Prostate gland (tissue), 2 donors: ENCODE data around the gene FSIP1. TPM values are rescaled to one million over a fixed set of nuclear protein-coding genes. Genes with fewer than 3 reads are reported as not detected.

Source experiments
- DNase-seq: peaks from one replicate; pipeline ENCODE4 v3.0.0-alpha.2; 2019; ENCODE audit warnings: low spot score
- H3K27ac ChIP-seq, 2 donors: fragments of 200-600 bp; sonication (generic); 2 replicates each; pipeline ENCODE4 v1.5.1; 2017 to 2019
- H3K27me3 ChIP-seq: fragments of 200-600 bp; sonication (generic); replicated peaks from 2 replicates; pipeline ENCODE4 v1.5.1; 2019; ENCODE audit not compliant: insufficient read depth
- H3K36me3 ChIP-seq, 2 donors: fragments of 200-600 bp; sonication (generic); 1 replicate in 1 of 2; 2 replicates in 1 of 2; pipeline versions ENCODE4 v1.5.1 to v1.8.1; 2017 to 2019
- H3K4me1 ChIP-seq: fragments of 200-600 bp; sonication (generic); replicated peaks from 2 replicates; pipeline ENCODE4 v1.5.1; 2019
- H3K4me3 ChIP-seq, 2 donors: fragments of 200-600 bp; sonication (generic); 2 replicates each; pipeline ENCODE4 v1.5.1; 2017 to 2019
- H3K9me3 ChIP-seq: fragments of 200-600 bp; sonication (generic); 2 replicates; pipeline ENCODE4 v1.5.1; 2017
- CTCF ChIP-seq, 4 experiments: fragments of 200-600 bp in 2 of 4; fragments of 450-650 bp in 2 of 4; sonication (generic) in 2 of 4; IDR thresholded peaks; 1 replicate in 3 of 4; 2 replicates in 1 of 4; pipeline ENCODE4 v1.5.1; 2016 to 2019; ENCODE audit warnings: antibody characterized with exemption in 4 of 4, mild to moderate bottlenecking in 2 of 4, moderate library complexity in 2 of 4
- POLR2A ChIP-seq: fragments of 450-650 bp; IDR thresholded peaks from one replicate; pipeline ENCODE4 v1.6.1; 2016; ENCODE audit warnings: antibody characterized with exemption, mild to moderate bottlenecking
- POLR2AphosphoS5 ChIP-seq: sonication (generic); formaldehyde crosslinking; IDR thresholded peaks from one replicate; pipeline ENCODE4 v1.6.1; 2017; ENCODE audit warnings: antibody characterized with exemption
- WGBS: methylation state at CpG from one replicate; pipeline ENCODE4 v1.1.5; 2018; 5-methylcytosine and 5-hydroxymethylcytosine counted together
- intact Hi-C: fragments of 100-400 bp; cut with DNase I; formaldehyde crosslinking; loops from one replicate; pipeline ENCODE4 v1.14.2; 2022
- total RNA-seq, 2 donors: library from RNA; depleted of rRNA; stranded (reverse); fragments of >200 nt; gene quantifications; one replicate each; pipeline ENCODE4 v1.1.0, GENCODE V29; 2016

Gene FSIP1
- total RNA-seq, 2 donors from 2014 or later, result 1.6 to 2.3 TPM

- Histone ChIP-seq H3K27ac (peak overlapping the region; percentile 50 to 81), H3K36me3 (no peaks in the 10 kb centered on the region), H3K4me3 (no peak overlapping the region), H3K27me3 (no peaks in the 10 kb centered on the region), H3K4me1 (peaks cover 7% of the 10 kb centered on the region), H3K9me3 (no peaks in the 10 kb centered on the region)
- WGBS, result 38% methylated on average over 3 of the region's 3 CpGs
- peak; percentile 24 for DNase-seq
- peak; percentile 73 for TF ChIP-seq POLR2AphosphoS5
- no peak for TF ChIP-seq CTCF (IDR thresholded peaks at IDR 0.05)
- intact Hi-C loops, result no loop called here
Observed at GRCh38 chr15:39629906-39630305, 152.7 kb downstream of the FSIP1 start.

DNA sequence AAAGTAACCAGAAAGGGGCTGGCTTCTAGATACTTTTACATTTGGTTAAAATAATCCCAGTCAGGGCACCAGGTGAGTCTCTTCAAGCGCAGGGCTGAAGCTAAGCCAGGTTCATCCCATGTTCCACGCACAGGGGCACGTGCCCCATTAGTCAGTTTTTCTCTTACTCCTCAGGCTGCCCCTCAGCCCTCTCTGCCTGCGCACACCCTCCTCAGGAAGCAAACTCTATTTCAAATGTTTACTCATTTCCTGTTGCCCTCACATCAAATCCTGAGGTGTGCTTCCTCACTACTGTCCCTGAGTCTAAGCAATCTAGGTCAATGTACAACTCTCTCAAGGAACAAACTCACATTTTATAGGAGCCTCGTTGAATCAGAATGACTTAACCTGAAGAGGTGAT lies 153.3 kb downstream of the FSIP1 start:
- Histone ChIP-seq H3K27ac (peak overlapping the region; percentile 50 to 81), H3K4me3 (no peak overlapping the region), H3K36me3 (no peaks in the 10 kb centered on the region), H3K4me1 (peaks cover 7% of the 10 kb centered on the region), H3K27me3 (no peaks in the 10 kb centered on the region), H3K9me3 (no peaks in the 10 kb centered on the region)
- TF ChIP-seq POLR2AphosphoS5 (no peak), POLR2A (no peak), CTCF (IDR thresholded peaks at IDR 0.05) (no peak)
- 66% methylated on average over 5 of the region's 5 CpGs for WGBS
- intact Hi-C loops, result no loop called here
- DNase-seq, result no peak

- no peak overlapping the region for H3K4me3 ChIP-seq
- peaks cover 7% of the 10 kb centered on the region for H3K4me1 ChIP-seq
- H3K9me3 ChIP-seq, result no peaks in the 10 kb centered on the region
- H3K27me3 ChIP-seq, result no peaks in the 10 kb centered on the region
- WGBS, result 79% methylated on average over 9 of the region's 9 CpGs
- H3K36me3 ChIP-seq, result no peaks in the 10 kb centered on the region
- no peak for TF ChIP-seq POLR2AphosphoS5
- no peak for TF ChIP-seq CTCF (IDR thresholded peaks at IDR 0.05)
- TF ChIP-seq POLR2A, result no peak
- no peak for DNase-seq
- H3K27ac ChIP-seq, result peak overlapping the region in 1 of 2 donors; percentile 81
- intact Hi-C loops, result no loop called here
Observed at GRCh38 chr15:39628546-39629257, 153.9 kb downstream of the FSIP1 start.

DNA sequence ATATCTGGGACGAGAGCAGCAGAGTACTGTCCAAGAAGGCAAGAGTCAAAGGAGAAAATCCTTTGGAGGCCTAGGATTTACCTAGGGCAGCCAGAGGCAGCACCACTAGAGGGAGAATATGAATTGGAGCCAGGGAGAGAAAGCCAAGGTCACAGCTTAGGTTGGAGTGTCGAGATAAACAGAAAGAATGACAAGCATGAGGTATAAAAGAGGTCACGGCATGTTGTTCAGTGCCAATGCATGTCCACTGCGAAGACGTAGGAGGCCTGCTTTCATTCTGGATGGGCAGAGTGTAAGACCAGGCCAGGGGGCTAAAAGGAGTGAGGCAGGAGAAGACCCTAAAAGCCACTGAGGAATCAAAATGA lies 154.5 kb downstream of the FSIP1 start:
- no peak for DNase-seq
- TF ChIP-seq POLR2A (no peak), POLR2AphosphoS5 (no peak), CTCF (IDR thresholded peaks at IDR 0.05) (no peak)
- Histone ChIP-seq H3K4me3 (no peak overlapping the region), H3K36me3 (no peaks in the 10 kb centered on the region), H3K4me1 (peaks cover 7% of the 10 kb centered on the region), H3K27ac (no peak overlapping the region), H3K9me3 (no peaks in the 10 kb centered on the region), H3K27me3 (no peaks in the 10 kb centered on the region)
- 70% methylated on average over 5 of the region's 5 CpGs for whole genome bisulfite sequencing
- intact Hi-C loops, result no loop called here

DNA sequence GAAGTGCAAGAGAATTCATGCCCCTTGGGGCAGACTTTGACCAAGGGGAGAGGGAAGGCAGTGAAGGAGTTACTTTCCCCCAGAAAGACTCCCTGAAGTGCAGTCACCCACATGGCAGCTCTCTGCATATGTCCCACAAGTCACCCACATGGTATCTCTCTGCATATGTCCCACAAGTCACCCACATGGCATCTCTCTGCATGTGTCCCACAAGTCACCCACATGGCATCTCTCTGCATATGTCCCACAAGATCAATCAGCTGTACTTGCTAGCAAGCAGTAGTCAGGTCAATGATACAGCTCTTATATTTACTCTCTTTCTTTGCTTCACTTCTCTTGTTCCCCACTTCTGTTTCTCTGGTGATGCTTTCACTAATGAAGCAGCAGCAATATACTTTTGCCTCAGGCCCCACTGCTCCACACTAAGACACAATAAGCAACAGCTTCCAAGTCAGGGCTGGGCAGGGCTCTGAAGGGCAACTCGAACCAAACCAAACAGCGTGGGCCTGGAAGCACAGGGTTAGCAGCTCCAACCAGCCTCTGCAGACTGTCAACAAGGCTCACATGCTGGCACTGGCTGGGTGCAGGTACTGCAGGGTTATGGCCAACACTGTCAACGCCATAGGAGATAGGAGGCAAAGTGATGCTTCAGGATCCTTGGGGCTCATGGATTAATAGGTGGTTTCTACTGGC lies 155.0 kb downstream of the FSIP1 start:
- DNase-seq, result no peak
- TF ChIP-seq POLR2AphosphoS5, result no peak
- TF ChIP-seq CTCF (IDR thresholded peaks at IDR 0.05), result no peak
- TF ChIP-seq POLR2A, result no peak
- intact Hi-C loops, result no loop called here
- no peak overlapping the region for H3K4me3 ChIP-seq
- WGBS, result 88% methylated on average over 3 of the region's 3 CpGs
- H3K9me3 ChIP-seq, result no peaks in the 10 kb centered on the region
- no peaks in the 10 kb centered on the region for H3K36me3 ChIP-seq
- peaks cover 7% of the 10 kb centered on the region for H3K4me1 ChIP-seq
- H3K27ac ChIP-seq, result no peak overlapping the region
- no peaks in the 10 kb centered on the region for H3K27me3 ChIP-seq
